GM23248 (cell line): ENCODE measurements around the gene SNRNP35.

ENCODE experiments used
- EZH2 ChIP-seq: fragments of 200-600 bp; sonication (generic); IDR thresholded peaks from 2 replicates; pipeline ENCODE4 v1.6.1; 2018; ENCODE audit warnings: antibody characterized with exemption, mild to moderate bottlenecking; ENCODE audit not compliant: insufficient read depth, poor library complexity, severe bottlenecking
- EZH2phosphoT487 ChIP-seq: fragments of 200-600 bp; sonication (generic); IDR thresholded peaks from 2 replicates; pipeline ENCODE4 v1.6.1; 2018; ENCODE audit warnings: antibody characterized with exemption, moderate library complexity, mild to moderate bottlenecking, low read depth; ENCODE audit not compliant: insufficient read depth

GRCh38 chr12:123453165-123453564, 4.8 kb upstream of the SNRNP35 start:
- TF ChIP-seq EZH2phosphoT487 (no peak), EZH2 (no peak)
